Endodermal cell (in vitro differentiated cells): Measurements from ENCODE around the gene OTC. TPM values are rescaled to one million over a fixed set of nuclear protein-coding genes. Genes with fewer than 3 reads are reported as not detected.

ENCODE experiments used
- DNase-seq: peaks from one replicate; pipeline ENCODE4 v3.0.0-alpha.2; 2017
- H3K27ac ChIP-seq: 2 replicates; pipeline ENCODE4 v1.5.1; 2013; ENCODE audit warnings: mild to moderate bottlenecking, low read depth, low read length, moderate library complexity
- H3K27me3 ChIP-seq: 2 replicates; pipeline ENCODE4 v1.6.1; 2013; ENCODE audit warnings: mild to moderate bottlenecking, low read length, moderate library complexity; ENCODE audit not compliant: insufficient read depth, control insufficient read depth, poor library complexity, severe bottlenecking
- H3K36me3 ChIP-seq: 2 replicates; pipeline ENCODE4 v1.7.0; 2013; ENCODE audit warnings: mild to moderate bottlenecking, low read length, moderate library complexity; ENCODE audit not compliant: control insufficient read depth, insufficient read depth
- H3K4me1 ChIP-seq: one replicate; pipeline ENCODE4 v1.7.0; 2013; ENCODE audit warnings: low read length; ENCODE audit not compliant: control insufficient read depth, insufficient read depth
- H3K4me3 ChIP-seq: 2 replicates; pipeline ENCODE4 v1.5.1; 2013; ENCODE audit warnings: mild to moderate bottlenecking, low read length, moderate library complexity
- H3K9ac ChIP-seq: 2 replicates; pipeline ENCODE4 v1.6.1; 2013; ENCODE audit warnings: mild to moderate bottlenecking, low read length, moderate library complexity; ENCODE audit not compliant: poor library complexity, severe bottlenecking; ENCODE audit errors: extremely low read depth
- H3K9me3 ChIP-seq: 2 replicates; pipeline ENCODE4 v1.6.1; 2013; ENCODE audit warnings: mild to moderate bottlenecking, low read length, moderate library complexity; ENCODE audit not compliant: control insufficient read depth
- H3K27ac Mint-ChIP-seq: 2 replicates; pipeline ENCODE4 v1.8.0; 2020; ENCODE audit warnings: mixed read lengths
- H3K27me3 Mint-ChIP-seq: 2 replicates; pipeline ENCODE4 v1.8.0; 2021; ENCODE audit warnings: mild to moderate bottlenecking, mixed read lengths; ENCODE audit not compliant: insufficient read depth
- H3K36me3 Mint-ChIP-seq: 2 replicates; pipeline ENCODE4 v1.8.0; 2020; ENCODE audit warnings: low read depth, mixed read lengths
- H3K4me1 Mint-ChIP-seq: 2 replicates; pipeline ENCODE4 v1.8.0; 2020; ENCODE audit warnings: mixed read lengths
- H3K4me3 Mint-ChIP-seq: 2 replicates; pipeline ENCODE4 v1.8.0; 2020; ENCODE audit warnings: mild to moderate bottlenecking, moderate library complexity, mixed read lengths
- H3K9me3 Mint-ChIP-seq: 2 replicates; pipeline ENCODE4 v1.8.0; 2020; ENCODE audit warnings: mild to moderate bottlenecking, mixed read lengths
- CTCF ChIP-seq: fragments of 200-600 bp; sonication (generic); conservative IDR thresholded peaks from 2 replicates; pipeline ENCODE4 v1.5.0; 2021; ENCODE audit warnings: antibody characterized with exemption, mild to moderate bottlenecking
- WGBS, 2 experiments: methylation state at CpG; one replicate each; pipeline versions ENCODE4 v1.1.5 to v1.1.7; 2013; ENCODE audit warnings: missing lambda C conversion rate in 2 of 2, mixed read lengths in 1 of 2; ENCODE audit not compliant: insufficient coverage in 1 of 2, insufficient read length in 1 of 2; 5-methylcytosine and 5-hydroxymethylcytosine counted together
- total RNA-seq, 2 donors: library from RNA; stranded (reverse); fragmentation: NEBNext Ultra II Directional in 1 of 2; extraction: Animal tissue kit (Norgen Biotek cat#: 25700) in 1 of 2; gene quantifications; 2 replicates in 1 of 2; 3 replicates in 1 of 2; pipeline ENCODE4 v1.2.1, GENCODE V29; 2021

The OTC gene
- total RNA-seq, 2 donors from 2014 or later: not detected

DNA sequence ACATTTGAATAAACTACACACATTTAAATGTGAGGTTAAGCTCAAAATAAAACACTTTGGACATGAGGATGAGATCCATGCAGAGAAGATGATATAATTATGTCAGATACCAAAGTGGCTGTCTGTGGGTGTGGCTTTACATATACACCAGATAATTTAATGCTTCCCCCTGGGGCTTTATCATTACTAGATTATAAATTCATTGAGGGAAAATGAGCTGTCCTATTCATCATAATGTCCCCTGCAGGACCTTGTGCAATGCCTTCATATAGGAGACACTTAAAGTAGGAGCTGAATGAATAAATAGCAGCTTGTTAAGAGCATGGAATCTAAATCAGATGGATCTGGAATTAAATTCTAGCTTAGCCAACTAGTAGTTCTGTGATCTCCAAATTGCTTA is 49.7 kb downstream of the OTC start:
- Mint-ChIP-seq H3K27me3 (no peaks in the 10 kb centered on the region), H3K9me3 (peaks cover 29% of the 10 kb centered on the region), H3K4me1 (no peaks in the 10 kb centered on the region), H3K27ac (no peak overlapping the region), H3K4me3 (no peak overlapping the region), H3K36me3 (no peaks in the 10 kb centered on the region)
- Histone ChIP-seq H3K4me3 (no peak overlapping the region), H3K27me3 (no peaks in the 10 kb centered on the region), H3K4me1 (no peaks in the 10 kb centered on the region), H3K9me3 (no peaks in the 10 kb centered on the region), H3K9ac (no peak overlapping the region), H3K27ac (no peak overlapping the region), H3K36me3 (no peaks in the 10 kb centered on the region)
- DNase-seq: no peak
- no peak for TF ChIP-seq CTCF

GRCh38 chrX:38403834-38404233 is 51.4 kb downstream of the OTC start:
- Mint-ChIP-seq H3K36me3 (no peaks in the 10 kb centered on the region), H3K9me3 (peaks cover 44% of the 10 kb centered on the region), H3K4me3 (no peak overlapping the region), H3K4me1 (peaks cover 5% of the 10 kb centered on the region), H3K27me3 (no peaks in the 10 kb centered on the region), H3K27ac (no peak overlapping the region)
- Histone ChIP-seq H3K27me3 (no peaks in the 10 kb centered on the region), H3K36me3 (no peaks in the 10 kb centered on the region), H3K4me3 (no peak overlapping the region), H3K4me1 (no peaks in the 10 kb centered on the region), H3K27ac (no peak overlapping the region), H3K9ac (no peak overlapping the region), H3K9me3 (no peaks in the 10 kb centered on the region)
- no peak for TF ChIP-seq CTCF
- DNase-seq: no peak
- 89% methylated on average over 1 of the region's 1 CpG; no CpG with 5 or more reads in 1 of the 2 experiments for WGBS, 2 experiments

- Mint-ChIP-seq H3K4me1 (peaks cover 5% of the 10 kb centered on the region), H3K36me3 (no peaks in the 10 kb centered on the region), H3K27me3 (no peaks in the 10 kb centered on the region), H3K27ac (no peak overlapping the region), H3K4me3 (no peak overlapping the region), H3K9me3 (peaks cover 46% of the 10 kb centered on the region)
- Histone ChIP-seq H3K9ac (no peak overlapping the region), H3K4me1 (no peaks in the 10 kb centered on the region), H3K4me3 (no peak overlapping the region), H3K27ac (no peak overlapping the region), H3K9me3 (no peaks in the 10 kb centered on the region), H3K36me3 (no peaks in the 10 kb centered on the region), H3K27me3 (no peaks in the 10 kb centered on the region)
- WGBS, 2 experiments: 93% methylated on average over 2 of the region's 4 CpGs; no CpG with 5 or more reads in 1 of the 2 experiments
- TF ChIP-seq CTCF: no peak
- no peak for DNase-seq
These were observed 54.7 kb downstream of the OTC start for GRCh38 chrX:38407126-38407525.
